ENCODE results near the gene ATP5PD. TPM values are rescaled to one million over a fixed set of nuclear protein-coding genes. Genes with fewer than 3 reads are reported as not detected.

ATP5PD gene
- total RNA-seq, 1 experiment from 2014 or later: 383 TPM

DNA sequence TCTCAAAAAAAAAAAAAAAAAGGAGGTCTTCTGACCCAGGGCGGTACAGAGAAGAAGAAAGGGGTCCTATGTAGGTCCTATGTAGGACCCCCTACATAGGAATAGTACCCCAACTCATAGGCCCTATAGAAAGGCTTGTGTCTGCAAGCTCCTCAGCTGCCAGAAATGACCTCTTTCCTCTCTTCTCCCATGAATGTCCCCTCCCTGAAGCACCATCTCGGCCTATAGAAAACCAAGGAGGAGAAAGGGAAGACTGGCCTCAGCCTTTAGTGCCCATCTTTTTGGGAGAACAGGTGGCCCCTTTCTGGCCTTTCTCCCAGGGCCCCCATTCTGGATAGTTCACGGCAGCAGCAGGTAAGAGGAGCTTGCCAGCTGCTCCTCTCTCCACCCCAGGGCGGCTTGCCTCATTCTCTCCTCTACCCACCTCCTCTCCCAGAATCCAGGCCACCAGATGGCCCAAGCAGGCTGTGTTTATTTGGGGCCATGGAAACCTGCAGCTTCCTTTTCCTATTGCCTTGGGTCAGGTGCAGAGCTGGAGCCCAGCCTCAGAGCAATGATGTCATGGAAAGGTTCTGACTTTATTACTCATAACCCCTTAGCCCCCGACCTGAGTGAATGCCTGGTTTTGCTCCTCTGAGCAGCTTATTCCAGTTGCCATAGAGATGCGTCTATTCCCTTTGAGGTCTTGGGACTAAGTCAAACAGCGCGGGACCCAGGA lies 35.9 kb downstream of the ATP5PD start:
- Mint-ChIP-seq H3K36me3 (no peaks in the 10 kb centered on the region; the same call in 1 of the 2 replicates), H3K27ac (peak overlapping the region; percentile 99), H3K4me1 (peaks cover 26% of the 10 kb centered on the region), H3K27me3 (ENCODE audit: low read depth) (no peaks in the 10 kb centered on the region), H3K4me3 (peak overlapping the region; percentile 73), H3K9me3 (no peaks in the 10 kb centered on the region)
- no peak for TF ChIP-seq NR3C1 (CRISPR knock-in tag; conservative IDR thresholded peaks at IDR 0.05; ENCODE audit: low read depth)
- no peak for TF ChIP-seq ZNF232 (CRISPR knock-in tag; IDR thresholded peaks at IDR 0.05)
- TF ChIP-seq, protein P1, sequence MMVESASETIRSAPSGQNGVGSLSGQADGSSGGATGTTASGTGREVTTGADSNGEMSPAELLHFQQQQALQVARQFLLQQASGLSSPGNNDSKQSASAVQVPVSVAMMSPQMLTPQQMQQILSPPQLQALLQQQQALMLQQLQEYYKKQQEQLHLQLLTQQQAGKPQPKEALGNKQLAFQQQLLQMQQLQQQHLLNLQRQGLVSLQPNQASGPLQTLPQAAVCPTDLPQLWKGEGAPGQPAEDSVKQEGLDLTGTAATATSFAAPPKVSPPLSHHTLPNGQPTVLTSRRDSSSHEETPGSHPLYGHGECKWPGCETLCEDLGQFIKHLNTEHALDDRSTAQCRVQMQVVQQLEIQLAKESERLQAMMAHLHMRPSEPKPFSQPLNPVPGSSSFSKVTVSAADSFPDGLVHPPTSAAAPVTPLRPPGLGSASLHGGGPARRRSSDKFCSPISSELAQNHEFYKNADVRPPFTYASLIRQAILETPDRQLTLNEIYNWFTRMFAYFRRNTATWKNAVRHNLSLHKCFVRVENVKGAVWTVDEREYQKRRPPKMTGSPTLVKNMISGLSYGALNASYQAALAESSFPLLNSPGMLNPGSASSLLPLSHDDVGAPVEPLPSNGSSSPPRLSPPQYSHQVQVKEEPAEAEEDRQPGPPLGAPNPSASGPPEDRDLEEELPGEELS (CRISPR knock-in tag; IDR thresholded peaks at IDR 0.05): no peak
- TF ChIP-seq SP1 (CRISPR knock-in tag; conservative IDR thresholded peaks at IDR 0.05): no peak
- TF ChIP-seq TCF7 (CRISPR knock-in tag; IDR thresholded peaks at IDR 0.05; ENCODE audit: low read depth): no peak
- no peak for TF ChIP-seq ZNF423 (CRISPR knock-in tag; IDR thresholded peaks at IDR 0.05)
- TF ChIP-seq SMAD3 (CRISPR knock-in tag; IDR thresholded peaks at IDR 0.05; ENCODE audit: borderline replicate concordance): no peak
- no peak for TF ChIP-seq IRF2 (CRISPR knock-in tag; IDR thresholded peaks at IDR 0.05; ENCODE audit: borderline replicate concordance, low read depth)
- TF ChIP-seq RORB (CRISPR knock-in tag; IDR thresholded peaks at IDR 0.05): no peak
- TF ChIP-seq, protein P2, sequence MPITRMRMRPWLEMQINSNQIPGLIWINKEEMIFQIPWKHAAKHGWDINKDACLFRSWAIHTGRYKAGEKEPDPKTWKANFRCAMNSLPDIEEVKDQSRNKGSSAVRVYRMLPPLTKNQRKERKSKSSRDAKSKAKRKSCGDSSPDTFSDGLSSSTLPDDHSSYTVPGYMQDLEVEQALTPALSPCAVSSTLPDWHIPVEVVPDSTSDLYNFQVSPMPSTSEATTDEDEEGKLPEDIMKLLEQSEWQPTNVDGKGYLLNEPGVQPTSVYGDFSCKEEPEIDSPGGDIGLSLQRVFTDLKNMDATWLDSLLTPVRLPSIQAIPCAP (CRISPR knock-in tag; IDR thresholded peaks at IDR 0.05): no peak
- TF ChIP-seq GTF2I (CRISPR knock-in tag; conservative IDR thresholded peaks at IDR 0.05): no peak
- TF ChIP-seq FOXJ3 (CRISPR knock-in tag; IDR thresholded peaks at IDR 0.05; ENCODE audit: borderline replicate concordance): no peak
- TF ChIP-seq, protein P3, sequence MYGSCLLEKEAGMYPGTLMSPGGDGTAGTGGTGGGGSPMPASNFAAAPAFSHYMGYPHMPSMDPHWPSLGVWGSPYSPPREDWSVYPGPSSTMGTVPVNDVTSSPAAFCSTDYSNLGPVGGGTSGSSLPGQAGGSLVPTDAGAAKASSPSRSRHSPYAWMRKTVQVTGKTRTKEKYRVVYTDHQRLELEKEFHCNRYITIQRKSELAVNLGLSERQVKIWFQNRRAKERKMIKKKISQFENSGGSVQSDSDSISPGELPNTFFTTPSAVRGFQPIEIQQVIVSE (CRISPR knock-in tag; IDR thresholded peaks at IDR 0.05; ENCODE audit: borderline replicate concordance): no peak
- TF ChIP-seq FOXK1 (CRISPR knock-in tag; IDR thresholded peaks at IDR 0.05): no peak
- no peak for TF ChIP-seq JAZF1 (CRISPR knock-in tag; IDR thresholded peaks at IDR 0.05)
- TF ChIP-seq, protein P4, sequence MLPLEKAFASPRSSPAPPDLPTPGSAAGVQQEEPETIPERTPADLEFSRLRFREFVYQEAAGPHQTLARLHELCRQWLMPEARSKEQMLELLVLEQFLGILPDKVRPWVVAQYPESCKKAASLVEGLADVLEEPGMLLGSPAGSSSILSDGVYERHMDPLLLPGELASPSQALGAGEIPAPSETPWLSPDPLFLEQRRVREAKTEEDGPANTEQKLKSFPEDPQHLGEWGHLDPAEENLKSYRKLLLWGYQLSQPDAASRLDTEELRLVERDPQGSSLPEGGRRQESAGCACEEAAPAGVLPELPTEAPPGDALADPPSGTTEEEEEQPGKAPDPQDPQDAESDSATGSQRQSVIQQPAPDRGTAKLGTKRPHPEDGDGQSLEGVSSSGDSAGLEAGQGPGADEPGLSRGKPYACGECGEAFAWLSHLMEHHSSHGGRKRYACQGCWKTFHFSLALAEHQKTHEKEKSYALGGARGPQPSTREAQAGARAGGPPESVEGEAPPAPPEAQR (CRISPR knock-in tag; IDR thresholded peaks at IDR 0.05): no peak
- no peak for TF ChIP-seq JUN (CRISPR knock-in tag; IDR thresholded peaks at IDR 0.05)
- ATAC-seq (no peak), DNase-seq (ENCODE audit: low spot score) (peak; percentile 34)
- ChIA-PET CTCF (interaction anchor here (0.6 to 7.0 kb wide), 16 partner anchors 8 to 260 kb away, joined by 3 to 139 read pairs (median 11); partner anchors contain the start of genes CDR2L, HID1, MIF4GD and OTOP2), POLR2A (interaction anchor here (0.6 to 3.5 kb wide), 7 partner anchors 23 to 146 kb away, joined by 3 to 30 read pairs (median 3); partner anchors contain the start of genes CDR2L and FDXR)

DNA sequence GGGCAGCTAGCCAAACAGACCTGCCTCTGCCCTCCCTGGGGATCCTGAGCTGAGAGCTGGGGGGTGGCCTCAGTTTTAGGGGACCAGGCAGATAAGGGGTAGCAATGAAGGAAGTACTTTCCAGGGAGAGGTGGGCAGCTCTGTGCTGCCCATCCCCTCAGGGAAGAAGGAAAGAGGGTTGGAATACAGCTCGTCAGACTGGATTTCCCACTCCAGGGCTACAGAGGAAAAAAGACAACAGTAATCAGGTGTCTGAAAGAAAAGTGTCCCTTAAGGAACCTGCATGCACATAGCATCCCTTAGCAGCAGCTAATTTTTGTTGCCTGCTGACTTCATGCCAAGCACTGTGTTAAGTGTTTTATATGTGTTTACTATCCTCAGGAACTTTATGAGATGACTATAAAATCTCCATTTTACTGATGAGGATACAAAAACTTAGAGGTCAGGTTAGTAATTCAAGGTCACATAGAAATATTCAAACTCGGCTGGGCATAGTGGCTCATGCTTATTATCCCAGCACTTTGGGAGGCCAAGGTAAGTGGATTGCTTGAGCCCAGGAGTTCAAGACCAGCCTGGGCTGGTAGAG lies 37.5 kb downstream of the ATP5PD start:
- peaks cover 3% of the 10 kb centered on the region; the same call in 1 of the 2 replicates for H3K36me3 Mint-ChIP-seq
- TF ChIP-seq, protein P2 (CRISPR knock-in tag; IDR thresholded peaks at IDR 0.05): no peak
- TF ChIP-seq, protein P5, sequence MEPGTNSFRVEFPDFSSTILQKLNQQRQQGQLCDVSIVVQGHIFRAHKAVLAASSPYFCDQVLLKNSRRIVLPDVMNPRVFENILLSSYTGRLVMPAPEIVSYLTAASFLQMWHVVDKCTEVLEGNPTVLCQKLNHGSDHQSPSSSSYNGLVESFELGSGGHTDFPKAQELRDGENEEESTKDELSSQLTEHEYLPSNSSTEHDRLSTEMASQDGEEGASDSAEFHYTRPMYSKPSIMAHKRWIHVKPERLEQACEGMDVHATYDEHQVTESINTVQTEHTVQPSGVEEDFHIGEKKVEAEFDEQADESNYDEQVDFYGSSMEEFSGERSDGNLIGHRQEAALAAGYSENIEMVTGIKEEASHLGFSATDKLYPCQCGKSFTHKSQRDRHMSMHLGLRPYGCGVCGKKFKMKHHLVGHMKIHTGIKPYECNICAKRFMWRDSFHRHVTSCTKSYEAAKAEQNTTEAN (CRISPR knock-in tag; IDR thresholded peaks at IDR 0.05): no peak
- TF ChIP-seq ELF4 (CRISPR knock-in tag; IDR thresholded peaks at IDR 0.05; ENCODE audit: low read depth): no peak
- TF ChIP-seq NR3C1 (CRISPR knock-in tag; conservative IDR thresholded peaks at IDR 0.05; ENCODE audit: low read depth): no peak
- TF ChIP-seq ZNF416 (CRISPR knock-in tag; IDR thresholded peaks at IDR 0.05): no peak
- TF ChIP-seq, protein P6, sequence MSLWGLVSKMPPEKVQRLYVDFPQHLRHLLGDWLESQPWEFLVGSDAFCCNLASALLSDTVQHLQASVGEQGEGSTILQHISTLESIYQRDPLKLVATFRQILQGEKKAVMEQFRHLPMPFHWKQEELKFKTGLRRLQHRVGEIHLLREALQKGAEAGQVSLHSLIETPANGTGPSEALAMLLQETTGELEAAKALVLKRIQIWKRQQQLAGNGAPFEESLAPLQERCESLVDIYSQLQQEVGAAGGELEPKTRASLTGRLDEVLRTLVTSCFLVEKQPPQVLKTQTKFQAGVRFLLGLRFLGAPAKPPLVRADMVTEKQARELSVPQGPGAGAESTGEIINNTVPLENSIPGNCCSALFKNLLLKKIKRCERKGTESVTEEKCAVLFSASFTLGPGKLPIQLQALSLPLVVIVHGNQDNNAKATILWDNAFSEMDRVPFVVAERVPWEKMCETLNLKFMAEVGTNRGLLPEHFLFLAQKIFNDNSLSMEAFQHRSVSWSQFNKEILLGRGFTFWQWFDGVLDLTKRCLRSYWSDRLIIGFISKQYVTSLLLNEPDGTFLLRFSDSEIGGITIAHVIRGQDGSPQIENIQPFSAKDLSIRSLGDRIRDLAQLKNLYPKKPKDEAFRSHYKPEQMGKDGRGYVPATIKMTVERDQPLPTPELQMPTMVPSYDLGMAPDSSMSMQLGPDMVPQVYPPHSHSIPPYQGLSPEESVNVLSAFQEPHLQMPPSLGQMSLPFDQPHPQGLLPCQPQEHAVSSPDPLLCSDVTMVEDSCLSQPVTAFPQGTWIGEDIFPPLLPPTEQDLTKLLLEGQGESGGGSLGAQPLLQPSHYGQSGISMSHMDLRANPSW (CRISPR knock-in tag; conservative IDR thresholded peaks at IDR 0.05; ENCODE audit: low read depth): no peak
- H3K27me3 Mint-ChIP-seq (ENCODE audit: low read depth): no peaks in the 10 kb centered on the region
- POLR2A ChIA-PET: interaction anchor here (0.7 to 1.0 kb wide), 3 partner anchors 21 to 50 kb away, joined by 3 to 5 read pairs (median 4); no protein-coding TSS in a partner anchor
- H3K4me3 Mint-ChIP-seq: no peak overlapping the region
- H3K27ac Mint-ChIP-seq: peak overlapping the region; percentile 52; the same call in 1 of the 2 replicates
- no peaks in the 10 kb centered on the region for H3K9me3 Mint-ChIP-seq
- ATAC-seq (no peak), DNase-seq (ENCODE audit: low spot score) (no peak)
- CTCF ChIA-PET: interaction anchor here (0.5 to 7.0 kb wide), 7 partner anchors 14 to 246 kb away, joined by 3 to 139 read pairs (median 3); no protein-coding TSS in a partner anchor
- peaks cover 26% of the 10 kb centered on the region for H3K4me1 Mint-ChIP-seq

Measured in WTC11 (cell line).